Fibroblast of pulmonary artery (primary cell): ENCODE measurements around the gene GARS1.

Source experiments
- DNase-seq: peaks from one replicate; pipeline ENCODE4 v3.0.0-alpha.2; 2010; ENCODE audit warnings: low read depth
- H3K4me3 ChIP-seq: replicated peaks from 2 replicates; pipeline ENCODE4 v1.5.1; 2011; ENCODE audit warnings: low read depth, mild to moderate bottlenecking, control low read depth, low read length, moderate library complexity
- TF ChIP-seq, protein P1 (sequence below): IDR thresholded peaks from 2 replicates; pipeline ENCODE4 v1.5.1; 2011; ENCODE audit warnings: mild to moderate bottlenecking, control low read depth, low read length, inconsistent platforms; ENCODE audit errors: missing control alignments

The GARS1 gene

DNA sequence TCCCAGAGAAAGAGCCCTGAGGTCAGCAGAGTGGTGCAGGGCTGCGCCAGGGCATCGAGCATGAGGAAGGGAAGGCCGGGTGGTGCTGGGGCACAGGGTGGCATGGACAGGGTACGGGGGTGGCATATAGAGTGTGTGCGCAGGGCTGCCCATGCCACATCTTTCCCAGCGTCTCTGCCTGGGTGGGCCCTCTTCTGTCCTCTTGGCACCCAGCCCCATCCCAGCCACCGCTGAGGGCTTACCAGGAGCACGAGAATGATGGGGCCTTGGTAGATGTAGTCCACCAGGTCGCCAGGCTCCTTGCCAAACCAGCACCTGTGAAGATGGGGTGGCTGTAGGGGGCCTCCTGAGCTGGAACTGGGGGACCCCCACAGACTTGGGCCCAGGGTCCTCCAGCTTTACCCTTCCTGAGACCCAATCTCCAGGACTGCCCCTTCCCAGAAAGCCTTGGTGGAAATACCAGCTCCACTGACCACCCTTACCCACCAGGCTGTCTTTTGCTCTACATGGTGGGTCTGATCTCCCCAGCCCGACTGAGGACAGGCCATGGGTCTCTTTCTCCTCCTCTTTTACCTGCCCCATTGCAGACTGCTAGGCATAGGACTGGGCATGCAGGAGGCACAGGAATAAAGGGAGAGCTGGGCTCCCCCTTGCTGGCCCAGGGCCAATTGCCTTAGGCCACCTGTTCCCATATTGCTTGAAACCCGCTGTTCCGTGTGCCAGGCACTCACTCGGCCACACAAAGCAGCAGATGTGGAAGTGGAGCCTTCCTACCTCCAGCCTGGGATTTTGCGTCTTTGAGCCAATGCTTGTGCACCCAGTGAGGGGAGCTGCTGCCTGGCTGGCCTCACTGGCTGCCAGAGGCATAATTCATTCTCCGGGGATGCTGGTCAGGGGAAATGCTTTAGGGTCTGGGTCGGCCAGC is 65.9 kb downstream of the GARS1 start:
- TF ChIP-seq, protein P1, sequence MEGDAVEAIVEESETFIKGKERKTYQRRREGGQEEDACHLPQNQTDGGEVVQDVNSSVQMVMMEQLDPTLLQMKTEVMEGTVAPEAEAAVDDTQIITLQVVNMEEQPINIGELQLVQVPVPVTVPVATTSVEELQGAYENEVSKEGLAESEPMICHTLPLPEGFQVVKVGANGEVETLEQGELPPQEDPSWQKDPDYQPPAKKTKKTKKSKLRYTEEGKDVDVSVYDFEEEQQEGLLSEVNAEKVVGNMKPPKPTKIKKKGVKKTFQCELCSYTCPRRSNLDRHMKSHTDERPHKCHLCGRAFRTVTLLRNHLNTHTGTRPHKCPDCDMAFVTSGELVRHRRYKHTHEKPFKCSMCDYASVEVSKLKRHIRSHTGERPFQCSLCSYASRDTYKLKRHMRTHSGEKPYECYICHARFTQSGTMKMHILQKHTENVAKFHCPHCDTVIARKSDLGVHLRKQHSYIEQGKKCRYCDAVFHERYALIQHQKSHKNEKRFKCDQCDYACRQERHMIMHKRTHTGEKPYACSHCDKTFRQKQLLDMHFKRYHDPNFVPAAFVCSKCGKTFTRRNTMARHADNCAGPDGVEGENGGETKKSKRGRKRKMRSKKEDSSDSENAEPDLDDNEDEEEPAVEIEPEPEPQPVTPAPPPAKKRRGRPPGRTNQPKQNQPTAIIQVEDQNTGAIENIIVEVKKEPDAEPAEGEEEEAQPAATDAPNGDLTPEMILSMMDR: no peak
- no peak overlapping the region for H3K4me3 ChIP-seq
- no peak for DNase-seq

DNA sequence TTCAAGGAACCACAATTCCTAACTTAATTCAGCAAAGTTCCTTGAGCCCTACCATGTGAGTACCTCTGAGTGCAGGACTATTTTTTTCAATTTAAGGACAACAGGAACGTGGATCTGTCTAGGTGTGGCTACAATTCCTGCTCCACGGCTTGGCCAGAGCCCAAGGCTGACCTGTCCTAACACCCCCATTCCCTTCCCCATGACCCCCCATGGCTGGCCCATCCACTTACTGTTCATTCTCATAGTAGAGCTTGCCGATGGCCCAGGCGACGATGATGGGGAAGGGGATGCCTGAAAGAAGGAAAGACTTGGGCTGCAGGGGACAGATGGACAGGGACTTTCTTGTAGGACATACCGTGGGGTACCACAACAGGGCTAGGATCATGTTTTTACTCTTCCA is 67.2 kb downstream of the GARS1 start:
- no peak overlapping the region for H3K4me3 ChIP-seq
- TF ChIP-seq, protein P1: no peak
- DNase-seq: no peak

DNA sequence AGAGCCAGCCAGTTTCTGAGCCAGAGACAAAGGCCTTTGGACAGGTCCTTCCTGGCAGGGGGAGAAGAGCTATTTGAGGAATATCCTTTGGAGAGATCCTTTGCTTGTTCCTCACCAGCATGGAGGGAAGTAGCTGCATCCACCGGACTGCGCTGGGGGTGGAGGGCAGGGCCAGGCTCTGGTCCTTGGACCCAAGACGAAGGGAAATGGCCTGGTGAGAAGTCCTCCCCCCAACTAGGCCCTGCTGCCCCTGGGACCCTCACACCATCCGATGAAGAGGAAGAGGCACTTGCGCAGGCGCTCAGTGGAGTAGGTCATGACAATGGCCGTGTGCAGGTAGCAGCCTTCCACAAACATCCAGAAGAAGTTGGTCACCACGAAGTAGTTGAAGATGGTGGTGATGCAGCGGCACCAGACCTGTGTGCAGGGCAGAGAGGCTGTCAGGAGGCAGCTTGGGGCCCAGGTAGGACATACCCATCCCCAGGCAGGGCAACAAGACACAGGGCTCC is 67.8 kb downstream of the GARS1 start:
- no peak overlapping the region for H3K4me3 ChIP-seq
- TF ChIP-seq, protein P1: no peak
- no peak for DNase-seq

GRCh38 chr7:30663414-30663813 is 68.7 kb downstream of the GARS1 start:
- TF ChIP-seq, protein P1: no peak
- DNase-seq: no peak
- no peak overlapping the region for H3K4me3 ChIP-seq

DNA sequence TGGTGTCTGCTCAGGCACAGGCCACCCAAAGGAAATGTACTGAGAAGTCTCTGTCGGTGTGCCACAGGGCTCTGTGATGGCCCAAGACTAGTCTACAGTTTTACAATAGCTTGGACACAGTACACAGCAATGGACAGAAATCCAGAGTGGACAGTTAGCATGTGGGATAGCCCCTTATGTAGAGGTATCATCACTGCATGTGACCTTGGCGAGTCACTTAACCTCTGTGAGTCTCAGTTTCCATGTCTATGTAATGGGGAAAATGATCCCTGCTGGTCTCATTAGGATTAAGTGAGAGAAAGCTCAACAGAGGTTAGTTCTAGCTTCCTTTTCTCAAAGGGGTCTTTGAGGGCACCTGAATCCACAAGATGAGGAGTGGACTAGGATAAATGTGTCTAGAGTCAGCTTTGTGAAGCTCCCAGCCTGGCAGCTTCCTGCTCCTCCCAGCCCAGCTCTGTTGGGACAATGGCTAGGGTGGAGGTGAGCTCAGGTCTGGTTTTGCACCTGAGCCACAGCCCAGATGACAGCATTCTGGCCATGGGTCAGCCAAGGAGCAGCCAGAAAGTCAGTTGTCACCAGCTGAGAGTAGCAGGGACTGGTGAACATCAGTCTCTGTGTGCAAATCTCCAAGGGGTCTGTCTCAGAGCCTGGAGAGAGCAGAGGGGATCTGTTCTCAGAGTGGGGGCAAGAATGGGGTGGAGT is 69.7 kb downstream of the GARS1 start:
- TF ChIP-seq, protein P1: no peak
- no peak overlapping the region for H3K4me3 ChIP-seq
- DNase-seq: no peak

GRCh38 chr7:30665043-30665442 is 70.4 kb downstream of the GARS1 start:
- TF ChIP-seq, protein P1: no peak
- no peak overlapping the region for H3K4me3 ChIP-seq
- DNase-seq: no peak
